Measurements from ENCODE around the gene PALD1.

PALD1 gene

GRCh38 chr10:70461397-70462348 lies 16.9 kb upstream of the PALD1 start:
- no peak overlapping the region for H3K9ac ChIP-seq
- H3K9me3 ChIP-seq (replicated peaks in 1 of 11): no peaks in the 10 kb centered on the region
- peaks cover 0 to 4% (median 0%) of the 10 kb centered on the region in 11 experiments; a peak in 1 of 22 replicates for H4K20me1 ChIP-seq
- no peak overlapping the region for H3K27ac ChIP-seq
- H3K36me3 ChIP-seq: no peaks in the 10 kb centered on the region
- peaks cover 21 to 59% (median 37%) of the 10 kb centered on the region in 10 experiments for H3K4me1 ChIP-seq
- no peak for TF ChIP-seq Cebpa-rat (IDR thresholded peaks at IDR 0.05)
- H3K4me3 ChIP-seq: no peak overlapping the region
- 0 out of 22 replicates have a peak overlapping the region, but pooled peaks of 1 of the 11 experiments have one; percentile 36 for H3K4me2 ChIP-seq
- H3K27me3 ChIP-seq: peaks cover 9 to 27% (median 16%) of the 10 kb centered on the region in 11 experiments

- H3K4me1 ChIP-seq: peaks cover 13 to 56% (median 30%) of the 10 kb centered on the region in 10 experiments
- peak overlapping the region in 2 of 11 experiments; percentile 16 to 41; a peak in 1 of 22 replicates for H3K9ac ChIP-seq
- no peak for TF ChIP-seq Cebpa-rat (IDR thresholded peaks at IDR 0.05)
- H3K4me3 ChIP-seq: no peak overlapping the region
- no peak overlapping the region for H3K27ac ChIP-seq
- no peaks in the 10 kb centered on the region for H3K9me3 ChIP-seq (replicated peaks in 1 of 11)
- peaks cover 9 to 27% (median 16%) of the 10 kb centered on the region in 11 experiments for H3K27me3 ChIP-seq
- H3K36me3 ChIP-seq: no peaks in the 10 kb centered on the region
- H3K4me2 ChIP-seq: peak overlapping the region in 10 of 11 experiments; percentile 9 to 62 (median 30); a peak in 13 of 22 replicates
- peaks cover 0 to 4% (median 0%) of the 10 kb centered on the region in 11 experiments; a peak in 1 of 22 replicates for H4K20me1 ChIP-seq
Measured at GRCh38 chr10:70462349-70462984, 16.1 kb upstream of the PALD1 start.

- Histone ChIP-seq H3K27ac (no peak overlapping the region), H3K36me3 (no peaks in the 10 kb centered on the region), H3K9me3 (replicated peaks in 1 of 11) (no peaks in the 10 kb centered on the region), H3K4me2 (no peak overlapping the region), H4K20me1 (peaks cover 0 to 13% (median 0%) of the 10 kb centered on the region in 11 experiments; a peak in 3 of 22 replicates), H3K4me3 (no peak overlapping the region), H3K9ac (no peak overlapping the region), H3K4me1 (peaks cover 6 to 54% (median 30%) of the 10 kb centered on the region in 10 experiments; a peak in 19 of 20 replicates), H3K27me3 (peaks cover 0 to 12% (median 0%) of the 10 kb centered on the region in 11 experiments; a peak in 3 of 22 replicates)
- no peak for TF ChIP-seq Cebpa-rat (IDR thresholded peaks at IDR 0.05)
Measured at GRCh38 chr10:70465278-70465677, 13.3 kb upstream of the PALD1 start.

- Histone ChIP-seq H3K4me2 (no peak overlapping the region), H3K4me1 (peaks cover 6 to 54% (median 30%) of the 10 kb centered on the region in 10 experiments; a peak in 19 of 20 replicates), H3K36me3 (no peaks in the 10 kb centered on the region), H3K27me3 (peaks cover 0 to 12% (median 0%) of the 10 kb centered on the region in 11 experiments; a peak in 3 of 22 replicates), H4K20me1 (peaks cover 0 to 13% (median 0%) of the 10 kb centered on the region in 11 experiments; a peak in 3 of 22 replicates), H3K27ac (no peak overlapping the region), H3K9ac (no peak overlapping the region), H3K4me3 (no peak overlapping the region), H3K9me3 (replicated peaks in 1 of 11) (no peaks in the 10 kb centered on the region)
- TF ChIP-seq Cebpa-rat (IDR thresholded peaks at IDR 0.05): no peak
Measured at GRCh38 chr10:70465832-70466231, 12.7 kb upstream of the PALD1 start.

- H3K9ac ChIP-seq: no peak overlapping the region
Measured at GRCh38 chr10:70466951-70467350, 11.6 kb upstream of the PALD1 start.

GRCh38 chr10:70472799-70473454 lies 5.6 kb upstream of the PALD1 start:
- peaks cover 0 to 21% (median 0%) of the 10 kb centered on the region in 11 experiments; a peak in 4 of 22 replicates for H3K27me3 ChIP-seq
- H3K36me3 ChIP-seq: no peaks in the 10 kb centered on the region
- H3K9ac ChIP-seq: no peak overlapping the region
- H3K4me3 ChIP-seq: no peak overlapping the region
- peak overlapping the region in 6 of 11 experiments; percentile 6 to 28 (median 14); a peak in 2 of 22 replicates for H3K4me2 ChIP-seq
- peaks cover 12 to 71% (median 56%) of the 10 kb centered on the region in 10 experiments for H3K4me1 ChIP-seq
- peaks cover 0 to 19% (median 0%) of the 10 kb centered on the region in 11 experiments; a peak in 3 of 22 replicates for H4K20me1 ChIP-seq
- no peak for TF ChIP-seq Cebpa-rat (IDR thresholded peaks at IDR 0.05)
- no peaks in the 10 kb centered on the region for H3K9me3 ChIP-seq (replicated peaks in 1 of 11)
- H3K27ac ChIP-seq: no peak overlapping the region

More at GRCh38 chr10:70466951-70467350, 11.6 kb upstream of the PALD1 start:
- no peak for TF ChIP-seq Cebpa-rat (IDR thresholded peaks at IDR 0.05)
- Histone ChIP-seq H4K20me1 (peaks cover 0 to 13% (median 0%) of the 10 kb centered on the region in 11 experiments; a peak in 3 of 22 replicates), H3K27ac (no peak overlapping the region), H3K9me3 (replicated peaks in 1 of 11) (no peaks in the 10 kb centered on the region), H3K4me2 (0 out of 22 replicates have a peak overlapping the region, but pooled peaks of 1 of the 11 experiments have one; percentile 3), H3K36me3 (no peaks in the 10 kb centered on the region), H3K4me3 (no peak overlapping the region), H3K4me1 (peaks cover 6 to 57% (median 29%) of the 10 kb centered on the region in 10 experiments; a peak in 19 of 20 replicates), H3K27me3 (peaks cover 0 to 12% (median 0%) of the 10 kb centered on the region in 11 experiments; a peak in 3 of 22 replicates)

- TF ChIP-seq Cebpa-rat (IDR thresholded peaks at IDR 0.05): no peak
- peaks cover 0 to 13% (median 2%) of the 10 kb centered on the region in 11 experiments; a peak in 7 of 22 replicates for H4K20me1 ChIP-seq
- H3K36me3 ChIP-seq: no peaks in the 10 kb centered on the region
- peaks cover 20 to 66% (median 54%) of the 10 kb centered on the region in 10 experiments for H3K4me1 ChIP-seq
- peak overlapping the region in 3 of 11 experiments; percentile 93 to 100 (median 99); a peak in 1 of 22 replicates for H3K4me2 ChIP-seq
- H3K27ac ChIP-seq: no peak overlapping the region
- no peak overlapping the region for H3K9ac ChIP-seq
- H3K27me3 ChIP-seq: peaks cover 0 to 11% (median 0%) of the 10 kb centered on the region in 11 experiments; a peak in 2 of 22 replicates
- H3K9me3 ChIP-seq (replicated peaks in 1 of 11): no peaks in the 10 kb centered on the region
- no peak overlapping the region for H3K4me3 ChIP-seq
Measured at GRCh38 chr10:70474780-70475179, 3.8 kb upstream of the PALD1 start.

- Histone ChIP-seq H3K27me3 (peaks cover 0 to 11% (median 0%) of the 10 kb centered on the region in 11 experiments; a peak in 2 of 22 replicates), H3K4me1 (peaks cover 29 to 71% (median 59%) of the 10 kb centered on the region in 10 experiments), H3K36me3 (peaks cover 0 to 2% (median 0%) of the 10 kb centered on the region in 11 experiments; a peak in 1 of 22 replicates), H3K9ac (no peak overlapping the region), H3K4me2 (peak overlapping the region in 6 of 11 experiments; percentile 93 to 100 (median 99); a peak in 12 of 22 replicates), H3K27ac (no peak overlapping the region), H4K20me1 (peaks cover 0 to 21% (median 10%) of the 10 kb centered on the region in 11 experiments; a peak in 16 of 22 replicates), H3K9me3 (replicated peaks in 1 of 11) (no peaks in the 10 kb centered on the region), H3K4me3 (no peak overlapping the region)
- TF ChIP-seq Cebpa-rat (IDR thresholded peaks at IDR 0.05): no peak
Measured at GRCh38 chr10:70475661-70476060, 2.9 kb upstream of the PALD1 start.
